IMR-90 (cell line): ENCODE results near the gene LMNB1. TPM values are rescaled to one million over a fixed set of nuclear protein-coding genes. Genes with fewer than 3 reads are reported as not detected.

Source experiments
- ATAC-seq: fragments of 200-7000 bp; cut with Tn5 transposase; 2 replicates; pipeline ENCODE4 v1.9.1; 2020; ENCODE audit warnings: low read depth, mild to moderate bottlenecking, moderate library complexity
- BruUV-seq: library from RNA; stranded (reverse); fragments of 400-500 nt; replicated peaks from 2 replicates; lab custom pipeline; 2021; lab: Mats Ljungman, UMichigan
- CTCF ChIA-PET: fragments of 300-600 bp; formaldehyde crosslinking; extraction: SDS; loops from one replicate; lab custom pipeline; 2021; ENCODE audit warnings: antibody characterized with exemption; lab: Yijun Ruan, JAX
- POLR2A ChIA-PET: fragments of 300-600 bp; sonication (Branson Sonifier 250); formaldehyde crosslinking; loops from one replicate; lab custom pipeline; 2022; ENCODE audit warnings: antibody characterized with exemption; ENCODE audit not compliant: unreplicated experiment; lab: Charles Lee
- DNase-seq: peaks from one replicate; pipeline ENCODE4 v3.0.0; 2013
- H2AFZ ChIP-seq: replicated peaks from 2 replicates; pipeline ENCODE3; 2013; ENCODE audit warnings: low read length, mild to moderate bottlenecking; ENCODE audit not compliant: poor library complexity
- H2AK5ac ChIP-seq: 2 replicates; pipeline ENCODE4 v1.6.1; 2013; ENCODE audit warnings: low read depth, low read length, inconsistent platforms
- H2AK9ac ChIP-seq: replicated peaks from 2 replicates; pipeline ENCODE3; 2013; ENCODE audit warnings: mild to moderate bottlenecking, low read depth, low read length, moderate library complexity; ENCODE audit not compliant: poor library complexity
- H2BK120ac ChIP-seq: 2 replicates; pipeline ENCODE4 v1.6.1; 2013; ENCODE audit warnings: low read depth, low read length, inconsistent platforms
- H2BK15ac ChIP-seq: 3 replicates; pipeline ENCODE4 v1.6.1; 2013; ENCODE audit warnings: low read depth, low read length, inconsistent platforms
- H2BK20ac ChIP-seq: 2 replicates; pipeline ENCODE4 v1.6.1; 2013; ENCODE audit warnings: low read depth, mild to moderate bottlenecking, inconsistent platforms, low read length, moderate library complexity
- H2BK5ac ChIP-seq: 2 replicates; pipeline ENCODE4 v1.6.1; 2013; ENCODE audit warnings: mild to moderate bottlenecking, low read depth, low read length, inconsistent platforms; ENCODE audit not compliant: poor library complexity, severe bottlenecking
- H3K14ac ChIP-seq: replicated peaks from 2 replicates; pipeline ENCODE4 v1.6.1; 2013; ENCODE audit warnings: low read depth, low read length, inconsistent platforms
- H3K18ac ChIP-seq: 2 replicates; pipeline ENCODE4 v1.6.1; 2013; ENCODE audit warnings: low read depth, low read length, control low read depth
- H3K23ac ChIP-seq: 2 replicates; pipeline ENCODE4 v1.6.1; 2013; ENCODE audit warnings: low read depth, low read length, inconsistent platforms
- H3K27ac ChIP-seq: 2 replicates; pipeline ENCODE4 v1.5.1; 2013; ENCODE audit warnings: mild to moderate bottlenecking, control low read depth, low read length; ENCODE audit not compliant: insufficient read depth
- H3K27me3 ChIP-seq: 2 replicates; pipeline ENCODE4 v1.6.1; 2013; ENCODE audit warnings: low read length; ENCODE audit not compliant: control insufficient read depth, insufficient read depth
- H3K36me3 ChIP-seq: 2 replicates; pipeline ENCODE4 v1.6.1; 2013; ENCODE audit warnings: low read length, mixed read lengths; ENCODE audit not compliant: control insufficient read depth, insufficient read depth
- H3K4ac ChIP-seq: 2 replicates; pipeline ENCODE4 v1.6.1; 2013; ENCODE audit warnings: low read depth, low read length, inconsistent platforms
- H3K4me1 ChIP-seq: 2 replicates; pipeline ENCODE4 v1.6.1; 2013; ENCODE audit warnings: low read length, mixed read lengths; ENCODE audit not compliant: control insufficient read depth, insufficient read depth
- H3K4me2 ChIP-seq: 2 replicates; pipeline ENCODE4 v1.6.1; 2013; ENCODE audit warnings: low read depth, mild to moderate bottlenecking, control low read depth, low read length, moderate library complexity
- H3K4me3 ChIP-seq: 2 replicates; pipeline ENCODE4 v1.5.1; 2013; ENCODE audit warnings: low read depth, mild to moderate bottlenecking, control low read depth, low read length, moderate library complexity; ENCODE audit not compliant: insufficient read depth
- H3K56ac ChIP-seq: 2 replicates; pipeline ENCODE4 v1.6.1; 2013; ENCODE audit warnings: low read length, inconsistent platforms; ENCODE audit not compliant: insufficient read depth; ENCODE audit errors: extremely low read depth
- H3K79me1 ChIP-seq, 2 experiments: 2 replicates each; pipeline ENCODE4 v1.6.1; 2013; ENCODE audit warnings: low read length in 2 of 2, inconsistent platforms in 1 of 2, low read depth in 1 of 2
- H3K9ac ChIP-seq: 2 replicates; pipeline ENCODE4 v1.6.1; 2013; ENCODE audit warnings: low read depth, low read length, control low read depth
- H3K9me1 ChIP-seq: 2 replicates; pipeline ENCODE4 v1.6.1; 2013; ENCODE audit warnings: low read length, inconsistent platforms; ENCODE audit not compliant: insufficient read depth
- H3K9me3 ChIP-seq: 2 replicates; pipeline ENCODE4 v1.6.1; 2013; ENCODE audit warnings: low read length; ENCODE audit not compliant: control insufficient read depth, insufficient read depth
- H4K20me1 ChIP-seq: 2 replicates; pipeline ENCODE4 v1.6.1; 2013; ENCODE audit warnings: low read length, inconsistent platforms; ENCODE audit not compliant: insufficient read depth
- H4K5ac ChIP-seq: 2 replicates; pipeline ENCODE4 v1.6.1; 2013; ENCODE audit warnings: mild to moderate bottlenecking, low read depth, low read length, control low read depth
- H4K8ac ChIP-seq, 2 experiments: 2 replicates each; pipeline ENCODE4 v1.6.1; 2013; ENCODE audit warnings: low read depth in 2 of 2, low read length in 2 of 2, control low read depth in 1 of 2, inconsistent platforms in 1 of 2
- H4K91ac ChIP-seq: 2 replicates; pipeline ENCODE4 v1.6.1; 2013; ENCODE audit warnings: low read depth, low read length, inconsistent platforms; ENCODE audit not compliant: insufficient read depth
- ELK1 ChIP-seq: fragments of 150-350 bp; IDR thresholded peaks from 2 replicates; pipeline ENCODE4 v1.6.1; 2016; ENCODE audit warnings: low read depth, mild to moderate bottlenecking, low read length, moderate library complexity, borderline replicate concordance
- FOS ChIP-seq: fragments of 150-350 bp; IDR thresholded peaks from 2 replicates; pipeline ENCODE4 v1.6.1; 2016; ENCODE audit warnings: low read depth, low read length
- MAFK ChIP-seq: IDR thresholded peaks from 2 replicates; pipeline ENCODE4 v1.6.1; 2012; ENCODE audit warnings: low read depth, low read length, improper control_type of control experiment
- RAD21 ChIP-seq: IDR thresholded peaks from 2 replicates; pipeline ENCODE4 v1.6.1; 2012; ENCODE audit warnings: low read length, improper control_type of control experiment
- SMC3 ChIP-seq: fragments of 150-350 bp; IDR thresholded peaks from 2 replicates; pipeline ENCODE4 v1.6.1; 2016; ENCODE audit warnings: low read depth, mild to moderate bottlenecking, antibody characterized with exemption, low read length, moderate library complexity
- USF2 ChIP-seq: fragments of 150-350 bp; IDR thresholded peaks from 2 replicates; pipeline ENCODE4 v1.6.1; 2017; ENCODE audit warnings: mild to moderate bottlenecking, antibody characterized with exemption, low read length, low read depth
- WGBS, 2 experiments: methylation state at CpG; one replicate each; pipeline versions ENCODE4 v1.1.5 to v1.1.7; 2013; ENCODE audit warnings: missing lambda C conversion rate in 2 of 2; ENCODE audit not compliant: insufficient read length in 1 of 2; ENCODE audit errors: extremely low coverage in 2 of 2; 5-methylcytosine and 5-hydroxymethylcytosine counted together
- dilution Hi-C: fragments of 300-500 bp; cut with HindIII; formaldehyde crosslinking; loops from one replicate; pipeline ENCODE4 v1.14.3; 2018; ENCODE audit warnings: low sequenced_read_pairs; ENCODE audit not compliant: unreplicated experiment
- in situ Hi-C: fragments of 300-500 bp; cut with MboI; formaldehyde crosslinking; loops from 3 replicates; pipeline ENCODE4 v1.14.3; 2019; ENCODE audit warnings: low sequenced_read_pairs, inconsistent platforms, mixed read lengths
- intact Hi-C: fragments of 100-400 bp; cut with micrococcal nuclease; formaldehyde crosslinking; loops from 2 replicates; pipeline ENCODE4 v1.10.0; 2022
- polyA plus RNA-seq, 3 experiments: library from polyadenylated mRNA; depleted of rRNA; stranded (reverse); fragments of >200 nt; gene quantifications; 2 replicates each; pipeline ENCODE4 v1.2.3, GENCODE V29; 2012; ENCODE audit warnings: low replicate concordance in 1 of 3
- total RNA-seq: library from RNA; depleted of rRNA; stranded (reverse); fragments of >200 nt; gene quantifications from 2 replicates; pipeline ENCODE4 v1.2.3, GENCODE V29; 2012

The LMNB1 gene
- total and polyA plus RNA-seq, 2 of the 4 experiments (the other 2 are of a cell fraction) = 36.0 to 53.6 TPM

GRCh38 chr5:126819253-126819652 lies 42.3 kb downstream of the LMNB1 start:
- Histone ChIP-seq H2AFZ (no peak overlapping the region), H4K20me1 (no peaks in the 10 kb centered on the region), H3K79me1 (peaks cover 29 to 36% of the 10 kb centered on the region in 2 experiments), H3K18ac (no peak overlapping the region), H3K4me2 (no peak overlapping the region), H3K56ac (no peak overlapping the region), H3K27me3 (no peaks in the 10 kb centered on the region), H4K5ac (no peak overlapping the region), H3K36me3 (peaks cover 7% of the 10 kb centered on the region; the same call in 1 of the 2 replicates), H2AK5ac (no peak overlapping the region), H2BK15ac (no peak overlapping the region), H3K4me3 (no peak overlapping the region), H3K4ac (no peak overlapping the region), H2AK9ac (no peak overlapping the region), H3K9me3 (no peaks in the 10 kb centered on the region), H3K9ac (no peak overlapping the region), H4K91ac (no peak overlapping the region), H2BK20ac (no peak overlapping the region), H3K4me1 (0 out of 2 replicates have a peak, but pooled peaks cover 2% of the 10 kb centered on the region), H3K23ac (no peak overlapping the region), H2BK120ac (no peak overlapping the region), H2BK5ac (no peak overlapping the region), H4K8ac (no peak overlapping the region), H3K9me1 (no peaks in the 10 kb centered on the region), H3K14ac (no peak overlapping the region), H3K27ac (no peak overlapping the region)
- WGBS, 2 experiments = no CpG with 5 or more reads among the region's 5 CpGs
- ChIA-PET POLR2A (no interaction called here), CTCF (interaction anchor here (0.6 kb wide), 1 partner anchor 28 kb away, joined by 3 read pairs; no protein-coding TSS in a partner anchor)
- in situ Hi-C loops (loop anchor here (25.0 kb wide), 1 partner anchor 693 kb away; the partner anchor contains the start of gene PRRC1), intact Hi-C loops (no loop called here), dilution Hi-C loops (no loop called here)
- BruUV-seq = no TSS peak
- no peak for DNase-seq
- ATAC-seq = no peak
- no peak for TF ChIP-seq FOS
- no peak for TF ChIP-seq MAFK
- no peak for TF ChIP-seq RAD21
- no peak for TF ChIP-seq USF2
- no peak for TF ChIP-seq SMC3
- no peak for TF ChIP-seq ELK1
